SK-N-MC (cell line): ENCODE measurements around the gene ADGRB2.

Experiments used
- EZH2 ChIP-seq: fragments of 200-600 bp; sonication (generic); IDR thresholded peaks from one replicate; pipeline ENCODE4 v1.6.1; 2017; ENCODE audit warnings: antibody characterized with exemption
- FOXP2 ChIP-seq: optimal IDR thresholded peaks from 2 replicates; pipeline ENCODE3; 2011; ENCODE audit warnings: mild to moderate bottlenecking, moderate library complexity; ENCODE audit not compliant: insufficient read depth; ENCODE audit errors: extremely low read length, control extremely low read depth

DNA sequence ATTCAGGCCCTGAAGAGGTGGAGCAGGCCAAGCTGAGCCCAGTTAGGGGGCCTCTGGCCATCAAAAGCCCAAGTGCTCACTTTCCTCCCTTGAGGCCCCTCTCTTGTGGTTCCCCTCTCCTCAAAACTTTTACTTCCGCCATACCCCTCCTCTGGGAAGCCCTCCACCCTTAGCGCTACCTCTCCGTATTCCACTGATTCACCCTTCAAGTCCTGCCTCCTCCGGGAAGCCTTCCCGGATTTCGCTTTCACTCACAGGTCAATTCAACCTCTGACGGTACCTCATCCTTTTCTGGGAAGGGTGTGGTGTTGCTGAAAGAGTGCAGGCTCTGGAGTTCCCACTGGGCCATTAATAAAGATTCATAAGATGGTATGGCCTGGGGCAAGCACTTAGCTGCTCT lies 32.6 kb upstream of the ADGRB2 start:
- TF ChIP-seq EZH2 (no peak), FOXP2 (no peak)
